SK-N-MC (cell line): ENCODE data around the gene ATP1A2.

Experiments
- EZH2 ChIP-seq: fragments of 200-600 bp; sonication (generic); IDR thresholded peaks from one replicate; pipeline ENCODE4 v1.6.1; 2017; ENCODE audit warnings: antibody characterized with exemption
- POLR2AphosphoS5 ChIP-seq: IDR thresholded peaks from 2 replicates; pipeline ENCODE4 v1.6.1; 2012; ENCODE audit warnings: mild to moderate bottlenecking, low read depth, low read length, borderline replicate concordance

DNA sequence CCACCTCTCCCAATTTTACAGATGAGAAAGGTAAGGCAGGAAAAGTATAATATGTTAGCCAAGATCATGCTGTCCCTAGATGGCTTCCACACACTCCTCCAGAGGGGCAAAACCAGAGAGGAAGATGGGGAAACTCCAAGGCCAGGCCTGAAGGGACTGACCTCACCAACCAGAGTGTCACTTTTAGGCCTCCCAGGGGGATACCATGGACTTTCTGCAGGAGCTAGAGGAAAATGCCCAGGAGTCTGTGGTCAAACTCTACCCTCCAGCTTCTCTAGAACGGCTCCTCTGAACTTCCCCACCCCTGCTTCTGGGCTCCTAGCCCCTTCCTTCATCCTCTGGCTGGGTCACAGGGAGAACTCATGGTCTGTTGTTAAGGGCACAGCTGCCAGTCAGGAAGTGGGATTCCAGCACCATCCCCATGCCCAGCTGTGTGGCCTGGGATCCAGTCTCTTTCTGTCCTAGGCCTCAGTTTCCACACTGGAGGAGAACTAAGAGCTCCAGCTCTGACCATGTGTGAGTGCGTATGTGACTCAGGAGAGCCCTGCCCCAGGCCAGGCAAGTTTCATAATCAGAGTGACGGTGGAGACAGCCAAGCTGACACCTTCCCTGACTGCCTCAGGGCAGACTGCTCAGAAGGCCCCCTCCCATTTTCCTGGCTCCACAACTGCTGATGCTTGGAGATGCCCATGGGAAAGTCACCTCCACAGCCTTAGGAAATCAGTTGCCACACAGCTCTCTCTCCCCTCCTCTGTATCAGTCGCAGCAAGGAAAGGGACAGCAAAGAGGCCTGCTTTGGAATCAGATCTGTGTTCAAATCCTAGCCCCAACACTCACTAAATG lies 19.1 kb upstream of the ATP1A2 start:
- TF ChIP-seq POLR2AphosphoS5, result no peak
- no peak for TF ChIP-seq EZH2
